ENCODE measurements around the gene MYO18A. TPM values are rescaled to one million over a fixed set of nuclear protein-coding genes. Genes with fewer than 3 reads are reported as not detected.

Gene MYO18A
- total and polyA plus RNA-seq, 2 of the 4 experiments (the other 2 are of a cell fraction): 22.4 to 39.1 TPM

DNA sequence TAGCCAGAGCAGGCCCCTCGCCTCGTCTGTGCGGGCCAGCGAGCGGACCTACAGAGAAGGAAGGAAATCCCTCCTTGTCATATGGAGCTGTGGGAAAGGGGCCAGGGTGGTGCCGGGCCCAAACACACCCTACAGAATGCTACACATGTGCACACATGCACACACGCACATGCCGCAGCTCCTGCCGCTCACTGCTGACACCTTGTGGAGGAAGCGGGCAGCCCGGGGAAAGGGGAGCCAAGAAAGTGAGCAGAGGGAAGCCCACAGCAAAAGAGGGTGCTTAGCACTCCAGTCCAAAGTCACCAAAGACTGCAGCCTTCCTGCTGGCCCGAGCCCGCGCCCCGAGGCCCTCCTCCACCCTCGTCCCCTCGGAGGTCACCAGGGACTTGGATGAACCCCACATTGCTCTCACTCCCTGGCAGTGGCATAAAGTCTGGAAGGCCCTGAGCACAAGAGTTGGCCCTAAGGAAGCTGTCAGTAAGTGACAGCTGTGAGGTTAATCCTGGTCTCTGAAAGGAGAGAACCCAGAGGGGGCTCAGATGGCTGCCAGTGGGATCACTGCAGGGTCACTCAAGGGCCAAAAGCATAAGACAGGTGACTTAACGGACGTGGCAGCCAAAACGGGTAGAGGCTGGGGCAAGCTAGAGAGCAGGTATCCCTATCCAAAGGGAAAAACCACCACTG, 68.2 kb downstream of the MYO18A start (continued):
- TF ChIP-seq CEBPB (IDR thresholded peaks at IDR 0.05; ENCODE audit: low read depth, low read length): no peak

DNA sequence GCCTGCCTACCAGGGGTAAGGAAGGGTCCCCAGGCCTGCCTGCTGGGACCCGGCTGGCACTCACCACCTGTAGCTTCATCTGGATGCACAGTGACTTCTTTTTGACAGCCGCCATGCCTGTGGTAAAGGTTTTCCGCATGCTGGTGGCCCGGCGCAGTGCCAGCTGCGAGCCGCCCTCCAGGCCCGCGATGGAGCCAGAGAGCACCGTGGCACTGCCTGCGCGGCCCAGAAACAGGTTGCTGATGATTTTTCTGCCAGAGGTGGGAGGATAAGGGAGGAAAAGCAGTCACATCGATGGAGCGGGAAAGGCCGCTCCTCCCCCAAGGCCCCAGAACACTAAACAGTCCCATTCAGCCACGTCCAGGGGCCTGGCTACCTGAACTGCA, 69.8 kb downstream of the MYO18A start:
- Histone ChIP-seq H2BK15ac (ENCODE audit: low read depth, low read length) (no peak overlapping the region), H3K23ac (ENCODE audit: low read depth, low read length) (no peak overlapping the region), H3K27me3 (ENCODE audit: control insufficient read depth, insufficient read depth, low read length) (no peaks in the 10 kb centered on the region), H3K9me3 (ENCODE audit: control insufficient read depth, insufficient read depth, low read length) (no peaks in the 10 kb centered on the region), H2BK5ac (ENCODE audit: low read depth, low read length, poor library complexity, severe bottlenecking) (no peak overlapping the region), H3K4ac (ENCODE audit: low read depth, low read length) (no peak overlapping the region), H3K27ac (ENCODE audit: insufficient read depth, low read length) (no peak overlapping the region), H3K18ac (ENCODE audit: low read depth, low read length) (no peak overlapping the region), H4K91ac (ENCODE audit: insufficient read depth, low read depth, low read length) (no peak overlapping the region), H3K79me1 (ENCODE audit: low read depth in 1 of 2, low read length in 2 of 2) (no peaks in the 10 kb centered on the region), H2BK20ac (ENCODE audit: low read depth, low read length) (no peak overlapping the region), H4K20me1 (ENCODE audit: insufficient read depth, low read length) (0 out of 2 replicates have a peak, but pooled peaks cover 1% of the 10 kb centered on the region), H4K8ac (ENCODE audit: low read depth in 2 of 2, low read length in 2 of 2) (no peak overlapping the region), H3K4me2 (ENCODE audit: low read depth, low read length) (no peak overlapping the region), H4K5ac (ENCODE audit: low read depth, low read length) (no peak overlapping the region), H2BK120ac (ENCODE audit: low read depth, low read length) (no peak overlapping the region), H2AK9ac (replicated peaks; ENCODE audit: low read depth, low read length, poor library complexity) (no peak overlapping the region), H3K4me3 (ENCODE audit: insufficient read depth, low read depth, low read length) (no peak overlapping the region), H2AK5ac (ENCODE audit: low read depth, low read length) (no peak overlapping the region), H3K9me1 (ENCODE audit: insufficient read depth, low read length) (no peaks in the 10 kb centered on the region), H2AFZ (replicated peaks; ENCODE audit: low read length, poor library complexity) (no peak overlapping the region), H3K36me3 (ENCODE audit: control insufficient read depth, insufficient read depth, low read length) (peaks cover 56% of the 10 kb centered on the region), H3K4me1 (ENCODE audit: control insufficient read depth, insufficient read depth, low read length) (peaks cover 5% of the 10 kb centered on the region), H3K9ac (ENCODE audit: low read depth, low read length) (no peak overlapping the region), H3K14ac (replicated peaks; ENCODE audit: low read depth, low read length) (no peak overlapping the region), H3K56ac (ENCODE audit: extremely low read depth, insufficient read depth, low read length) (no peak overlapping the region)
- no peak for DNase-seq
- no peak for ATAC-seq (ENCODE audit: low read depth)
- WGBS, 2 experiments (ENCODE audit: extremely low coverage in 2 of 2, insufficient read length in 1 of 2): 96% methylated on average over 10 of the region's 16 CpGs; no CpG with 5 or more reads in 1 of the 2 experiments
- POLR2A ChIA-PET (ENCODE audit: unreplicated experiment): no interaction called here
- intact Hi-C loops (cut with micrococcal nuclease) (loop anchor here (2.0 kb wide), 1 partner anchor 384 kb away; the partner anchor contains the start of gene TLCD1), dilution Hi-C loops (cut with HindIII; ENCODE audit: low sequenced_read_pairs, unreplicated experiment) (no loop called here), in situ Hi-C loops (cut with MboI; ENCODE audit: low sequenced_read_pairs) (no loop called here)
- no TSS peak for BruUV-seq (replicated peaks)
- TF ChIP-seq BHLHE40 (IDR thresholded peaks at IDR 0.05; ENCODE audit: low read depth, low read length): no peak
- TF ChIP-seq FOS (IDR thresholded peaks at IDR 0.05; ENCODE audit: low read depth, low read length): no peak
- TF ChIP-seq RAD21 (IDR thresholded peaks at IDR 0.05; ENCODE audit: low read length): no peak
- TF ChIP-seq CEBPB (IDR thresholded peaks at IDR 0.05; ENCODE audit: low read depth, low read length): no peak
- no peak for TF ChIP-seq MXI1 (IDR thresholded peaks at IDR 0.05; ENCODE audit: borderline replicate concordance, low read depth, low read length)
- TF ChIP-seq CTCF (conservative IDR thresholded peaks at IDR 0.05; ENCODE audit: low read depth, low read length): no peak
- no peak for TF ChIP-seq NFE2L2 (IDR thresholded peaks at IDR 0.05; ENCODE audit: low read depth, low read length)
- TF ChIP-seq SMC3 (IDR thresholded peaks at IDR 0.05; ENCODE audit: low read depth, low read length): no peak
- CTCF ChIA-PET: interaction anchor here (1.4 kb wide), 1 partner anchor 146 kb away, joined by 3 read pairs; no protein-coding TSS in a partner anchor

Measured in IMR-90 (cell line).